ENCODE measurements around the gene FXYD2. TPM values are rescaled to one million over a fixed set of nuclear protein-coding genes. Genes with fewer than 3 reads are reported as not detected.

FXYD2 gene
- total and polyA plus RNA-seq, 10 of the 15 experiments (the other 5 are each of a cell fraction or from before 2014, with no cell fraction given): 1.2 to 4.5 (median 2.4) TPM

DNA sequence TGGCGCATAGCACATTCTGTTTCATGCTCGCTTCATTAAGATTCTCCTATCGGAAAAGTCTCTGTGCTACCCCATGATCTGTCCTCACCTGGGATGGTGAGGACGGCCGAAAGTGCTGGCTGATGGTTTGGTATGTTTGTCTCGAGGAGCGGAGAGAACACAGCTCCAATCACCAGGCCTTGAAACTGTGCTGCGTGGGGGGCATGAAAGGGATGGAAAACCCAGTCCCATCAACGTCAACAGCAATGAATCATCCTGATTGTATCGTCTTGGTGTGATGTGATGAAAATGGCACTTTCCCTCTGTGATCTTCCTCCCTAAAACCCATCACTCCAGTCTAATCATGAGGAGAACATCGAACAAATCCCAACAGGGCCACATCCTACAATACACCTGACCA lies 43.5 kb upstream of the FXYD2 start (continued):
- TF ChIP-seq, protein P1, sequence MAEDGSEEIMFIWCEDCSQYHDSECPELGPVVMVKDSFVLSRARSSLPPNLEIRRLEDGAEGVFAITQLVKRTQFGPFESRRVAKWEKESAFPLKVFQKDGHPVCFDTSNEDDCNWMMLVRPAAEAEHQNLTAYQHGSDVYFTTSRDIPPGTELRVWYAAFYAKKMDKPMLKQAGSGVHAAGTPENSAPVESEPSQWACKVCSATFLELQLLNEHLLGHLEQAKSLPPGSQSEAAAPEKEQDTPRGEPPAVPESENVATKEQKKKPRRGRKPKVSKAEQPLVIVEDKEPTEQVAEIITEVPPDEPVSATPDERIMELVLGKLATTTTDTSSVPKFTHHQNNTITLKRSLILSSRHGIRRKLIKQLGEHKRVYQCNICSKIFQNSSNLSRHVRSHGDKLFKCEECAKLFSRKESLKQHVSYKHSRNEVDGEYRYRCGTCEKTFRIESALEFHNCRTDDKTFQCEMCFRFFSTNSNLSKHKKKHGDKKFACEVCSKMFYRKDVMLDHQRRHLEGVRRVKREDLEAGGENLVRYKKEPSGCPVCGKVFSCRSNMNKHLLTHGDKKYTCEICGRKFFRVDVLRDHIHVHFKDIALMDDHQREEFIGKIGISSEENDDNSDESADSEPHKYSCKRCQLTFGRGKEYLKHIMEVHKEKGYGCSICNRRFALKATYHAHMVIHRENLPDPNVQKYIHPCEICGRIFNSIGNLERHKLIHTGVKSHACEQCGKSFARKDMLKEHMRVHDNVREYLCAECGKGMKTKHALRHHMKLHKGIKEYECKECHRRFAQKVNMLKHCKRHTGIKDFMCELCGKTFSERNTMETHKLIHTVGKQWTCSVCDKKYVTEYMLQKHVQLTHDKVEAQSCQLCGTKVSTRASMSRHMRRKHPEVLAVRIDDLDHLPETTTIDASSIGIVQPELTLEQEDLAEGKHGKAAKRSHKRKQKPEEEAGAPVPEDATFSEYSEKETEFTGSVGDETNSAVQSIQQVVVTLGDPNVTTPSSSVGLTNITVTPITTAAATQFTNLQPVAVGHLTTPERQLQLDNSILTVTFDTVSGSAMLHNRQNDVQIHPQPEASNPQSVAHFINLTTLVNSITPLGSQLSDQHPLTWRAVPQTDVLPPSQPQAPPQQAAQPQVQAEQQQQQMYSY (CRISPR knock-in tag; IDR thresholded peaks at IDR 0.05): no peak
- TF ChIP-seq, protein P2, sequence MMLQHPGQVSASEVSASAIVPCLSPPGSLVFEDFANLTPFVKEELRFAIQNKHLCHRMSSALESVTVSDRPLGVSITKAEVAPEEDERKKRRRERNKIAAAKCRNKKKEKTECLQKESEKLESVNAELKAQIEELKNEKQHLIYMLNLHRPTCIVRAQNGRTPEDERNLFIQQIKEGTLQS (IDR thresholded peaks at IDR 0.05; ENCODE audit: borderline replicate concordance, extremely low read depth, low read depth, low read length): no peak
- TF ChIP-seq, protein P3, sequence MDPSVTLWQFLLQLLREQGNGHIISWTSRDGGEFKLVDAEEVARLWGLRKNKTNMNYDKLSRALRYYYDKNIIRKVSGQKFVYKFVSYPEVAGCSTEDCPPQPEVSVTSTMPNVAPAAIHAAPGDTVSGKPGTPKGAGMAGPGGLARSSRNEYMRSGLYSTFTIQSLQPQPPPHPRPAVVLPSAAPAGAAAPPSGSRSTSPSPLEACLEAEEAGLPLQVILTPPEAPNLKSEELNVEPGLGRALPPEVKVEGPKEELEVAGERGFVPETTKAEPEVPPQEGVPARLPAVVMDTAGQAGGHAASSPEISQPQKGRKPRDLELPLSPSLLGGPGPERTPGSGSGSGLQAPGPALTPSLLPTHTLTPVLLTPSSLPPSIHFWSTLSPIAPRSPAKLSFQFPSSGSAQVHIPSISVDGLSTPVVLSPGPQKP (IDR thresholded peaks at IDR 0.05; ENCODE audit: low read depth, low read length): no peak

DNA sequence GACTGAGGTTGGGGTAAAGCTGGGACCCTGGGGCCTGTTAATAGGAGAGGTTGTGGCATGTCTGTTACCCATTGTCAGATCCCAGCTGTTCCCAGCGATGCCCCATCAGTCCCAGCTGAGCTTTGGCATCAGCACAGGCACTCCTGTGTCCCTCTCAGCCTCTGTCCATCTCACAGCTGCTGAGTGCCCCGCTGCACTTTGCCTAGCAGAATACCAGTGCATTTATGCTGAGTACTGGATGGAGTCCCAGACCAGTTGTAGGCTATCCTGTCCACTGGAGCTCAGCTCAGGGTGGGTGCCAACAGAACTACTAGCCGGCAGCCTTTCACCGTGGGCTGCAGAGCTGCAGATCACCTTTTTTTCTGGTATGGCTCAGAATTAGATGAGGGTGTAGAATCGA lies 42.0 kb upstream of the FXYD2 start:
- in situ Hi-C loops (cut with MboI): no loop called here
- no TSS peak for BruUV-seq (replicated peaks)
- H3K79me2 ChIP-seq (ENCODE audit: control insufficient read depth, insufficient read depth, low read length): no peaks in the 10 kb centered on the region
- H3K27ac ChIP-seq (ENCODE audit: control insufficient read depth, insufficient read depth): no peak overlapping the region
- ChIA-PET RAD21 (ENCODE audit: unreplicated experiment) (interaction anchor here (1.4 kb wide), 1 partner anchor 80 kb away, joined by 5 read pairs; no protein-coding TSS in a partner anchor), SMC1A (ENCODE audit: uncharacterized antibody, unreplicated experiment) (no interaction called here), CTCF (interaction anchor here (0.6 kb wide), 1 partner anchor 43 kb away, joined by 3 read pairs; no protein-coding TSS in a partner anchor), POLR2A (no interaction called here)
- no peaks in the 10 kb centered on the region for H3K4me1 ChIP-seq (ENCODE audit: control insufficient read depth, insufficient read depth, low read length)
- peaks cover 0 to 2% of the 10 kb centered on the region in 2 experiments; a peak in 3 of 4 replicates for H3K27me3 ChIP-seq (replicated peaks in 1 of 2; ENCODE audit: control insufficient read depth in 2 of 2, insufficient read depth in 2 of 2, low read length in 1 of 2)
- H3K9me3 ChIP-seq (replicated peaks; ENCODE audit: control insufficient read depth, insufficient read depth, low read length): no peaks in the 10 kb centered on the region
- FAIRE-seq (no peak), ATAC-seq (no peak), DNase-seq (ENCODE audit: low read depth, low spot score) (no peak)
- no peak overlapping the region for H3K4me3 ChIP-seq
- 15% methylated on average over 5 of the region's 5 CpGs for WGBS (ENCODE audit: insufficient coverage, insufficient replicate concordance, low lambda C conversion rate, missing lambda C conversion rate)
- no peak overlapping the region for H3K4me2 ChIP-seq (ENCODE audit: control insufficient read depth, insufficient read depth)
- H3K36me3 ChIP-seq (ENCODE audit: control insufficient read depth in 2 of 2, insufficient read depth in 2 of 2, low read length in 1 of 2): no peaks in the 10 kb centered on the region
- no peaks in the 10 kb centered on the region for H4K20me1 ChIP-seq (ENCODE audit: control insufficient read depth, insufficient read depth)
- no peak overlapping the region for H3K9ac ChIP-seq (ENCODE audit: control insufficient read depth, insufficient read depth, low read length)
- intact Hi-C loops (cut with micrococcal nuclease; ENCODE audit: unreplicated experiment): no loop called here
- H2AFZ ChIP-seq (ENCODE audit: control insufficient read depth, low read depth, low read length): no peak overlapping the region
- TF ChIP-seq SMAD5 (IDR thresholded peaks at IDR 0.05; ENCODE audit: low read depth): no peak
- no peak for TF ChIP-seq SIX5 (IDR thresholded peaks at IDR 0.05; ENCODE audit: low read depth, low read length, severe bottlenecking)
- TF ChIP-seq, protein P4, sequence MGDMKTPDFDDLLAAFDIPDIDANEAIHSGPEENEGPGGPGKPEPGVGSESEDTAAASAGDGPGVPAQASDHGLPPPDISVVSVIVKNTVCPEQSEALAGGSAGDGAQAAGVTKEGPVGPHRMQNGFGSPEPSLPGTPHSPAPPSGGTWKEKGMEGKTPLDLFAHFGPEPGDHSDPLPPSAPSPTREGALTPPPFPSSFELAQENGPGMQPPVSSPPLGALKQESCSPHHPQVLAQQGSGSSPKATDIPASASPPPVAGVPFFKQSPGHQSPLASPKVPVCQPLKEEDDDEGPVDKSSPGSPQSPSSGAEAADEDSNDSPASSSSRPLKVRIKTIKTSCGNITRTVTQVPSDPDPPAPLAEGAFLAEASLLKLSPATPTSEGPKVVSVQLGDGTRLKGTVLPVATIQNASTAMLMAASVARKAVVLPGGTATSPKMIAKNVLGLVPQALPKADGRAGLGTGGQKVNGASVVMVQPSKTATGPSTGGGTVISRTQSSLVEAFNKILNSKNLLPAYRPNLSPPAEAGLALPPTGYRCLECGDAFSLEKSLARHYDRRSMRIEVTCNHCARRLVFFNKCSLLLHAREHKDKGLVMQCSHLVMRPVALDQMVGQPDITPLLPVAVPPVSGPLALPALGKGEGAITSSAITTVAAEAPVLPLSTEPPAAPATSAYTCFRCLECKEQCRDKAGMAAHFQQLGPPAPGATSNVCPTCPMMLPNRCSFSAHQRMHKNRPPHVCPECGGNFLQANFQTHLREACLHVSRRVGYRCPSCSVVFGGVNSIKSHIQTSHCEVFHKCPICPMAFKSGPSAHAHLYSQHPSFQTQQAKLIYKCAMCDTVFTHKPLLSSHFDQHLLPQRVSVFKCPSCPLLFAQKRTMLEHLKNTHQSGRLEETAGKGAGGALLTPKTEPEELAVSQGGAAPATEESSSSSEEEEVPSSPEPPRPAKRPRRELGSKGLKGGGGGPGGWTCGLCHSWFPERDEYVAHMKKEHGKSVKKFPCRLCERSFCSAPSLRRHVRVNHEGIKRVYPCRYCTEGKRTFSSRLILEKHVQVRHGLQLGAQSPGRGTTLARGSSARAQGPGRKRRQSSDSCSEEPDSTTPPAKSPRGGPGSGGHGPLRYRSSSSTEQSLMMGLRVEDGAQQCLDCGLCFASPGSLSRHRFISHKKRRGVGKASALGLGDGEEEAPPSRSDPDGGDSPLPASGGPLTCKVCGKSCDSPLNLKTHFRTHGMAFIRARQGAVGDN (IDR thresholded peaks at IDR 0.05): no peak
- TF ChIP-seq, protein P5, sequence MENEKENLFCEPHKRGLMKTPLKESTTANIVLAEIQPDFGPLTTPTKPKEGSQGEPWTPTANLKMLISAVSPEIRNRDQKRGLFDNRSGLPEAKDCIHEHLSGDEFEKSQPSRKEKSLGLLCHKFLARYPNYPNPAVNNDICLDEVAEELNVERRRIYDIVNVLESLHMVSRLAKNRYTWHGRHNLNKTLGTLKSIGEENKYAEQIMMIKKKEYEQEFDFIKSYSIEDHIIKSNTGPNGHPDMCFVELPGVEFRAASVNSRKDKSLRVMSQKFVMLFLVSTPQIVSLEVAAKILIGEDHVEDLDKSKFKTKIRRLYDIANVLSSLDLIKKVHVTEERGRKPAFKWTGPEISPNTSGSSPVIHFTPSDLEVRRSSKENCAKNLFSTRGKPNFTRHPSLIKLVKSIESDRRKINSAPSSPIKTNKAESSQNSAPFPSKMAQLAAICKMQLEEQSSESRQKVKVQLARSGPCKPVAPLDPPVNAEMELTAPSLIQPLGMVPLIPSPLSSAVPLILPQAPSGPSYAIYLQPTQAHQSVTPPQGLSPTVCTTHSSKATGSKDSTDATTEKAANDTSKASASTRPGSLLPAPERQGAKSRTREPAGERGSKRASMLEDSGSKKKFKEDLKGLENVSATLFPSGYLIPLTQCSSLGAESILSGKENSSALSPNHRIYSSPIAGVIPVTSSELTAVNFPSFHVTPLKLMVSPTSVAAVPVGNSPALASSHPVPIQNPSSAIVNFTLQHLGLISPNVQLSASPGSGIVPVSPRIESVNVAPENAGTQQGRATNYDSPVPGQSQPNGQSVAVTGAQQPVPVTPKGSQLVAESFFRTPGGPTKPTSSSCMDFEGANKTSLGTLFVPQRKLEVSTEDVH (IDR thresholded peaks at IDR 0.05; ENCODE audit: low read depth, partially characterized antibody): no peak
- TF ChIP-seq RAD21 (IDR thresholded peaks at IDR 0.05; ENCODE audit: insufficient read depth, low read depth, low read length): no peak
- TF ChIP-seq BMI1 (IDR thresholded peaks at IDR 0.05; ENCODE audit: borderline replicate concordance): no peak
